ENCODE data around the gene RPL32.

RPL32 gene

DNA sequence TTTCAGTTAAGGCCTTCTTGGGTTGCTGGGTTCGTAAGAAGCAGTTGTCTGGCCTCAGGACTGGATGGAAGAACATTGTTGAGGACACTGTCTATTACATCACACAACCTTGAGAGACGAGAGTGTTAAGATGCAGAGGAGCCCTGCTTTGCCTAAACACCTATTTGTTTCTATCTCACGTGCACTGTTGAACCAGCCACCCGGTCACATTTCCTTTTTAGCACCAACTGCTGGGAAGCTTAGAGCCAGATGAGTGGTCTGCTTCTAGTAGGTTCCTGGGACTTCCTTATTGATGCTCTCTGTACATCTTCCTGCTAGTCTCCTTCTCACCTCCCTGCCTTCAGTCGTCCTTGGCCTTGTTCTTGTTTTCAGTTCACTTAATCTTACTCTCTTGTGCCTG lies 22.6 kb downstream of the RPL32 start:
- no peaks in the 10 kb centered on the region for H3K36me3 ChIP-seq (ENCODE audit: control insufficient read depth, insufficient read depth, low read length)
- H3K4me3 ChIP-seq (ENCODE audit: insufficient read depth, low read depth, low read length, poor library complexity, severe bottlenecking), result no peak overlapping the region
- DNase-seq, result no peak
- H3K27ac ChIP-seq (ENCODE audit: insufficient read depth, low read length, poor library complexity, severe bottlenecking), result no peak overlapping the region
- no peaks in the 10 kb centered on the region for H3K9me3 ChIP-seq (ENCODE audit: control insufficient read depth, low read length)
- no peaks in the 10 kb centered on the region for H3K27me3 ChIP-seq (replicated peaks; ENCODE audit: control insufficient read depth, insufficient read depth, low read length, poor library complexity, severe bottlenecking)
- no peaks in the 10 kb centered on the region for H3K4me1 ChIP-seq (ENCODE audit: control insufficient read depth, insufficient read depth, low read length, poor library complexity, severe bottlenecking)

DNA sequence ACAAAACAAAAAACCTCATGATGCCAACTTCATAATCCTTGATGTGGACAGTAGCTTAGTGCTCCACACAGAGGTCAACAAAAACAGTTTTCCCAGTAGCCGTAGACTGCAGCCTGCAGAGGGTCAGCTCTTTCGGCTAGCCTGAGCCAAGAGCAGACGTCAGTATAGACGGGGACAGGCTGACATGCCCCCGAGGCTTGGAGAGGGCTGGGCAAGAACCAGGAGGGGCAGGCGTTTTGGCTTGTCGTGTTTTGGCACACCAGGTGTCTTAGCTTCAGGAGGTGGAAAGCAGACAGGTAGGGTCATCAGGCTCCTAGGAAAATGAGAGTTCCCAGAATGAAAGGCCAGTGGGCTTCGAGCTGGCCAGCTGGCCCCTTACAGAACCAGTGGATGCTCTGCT lies 23.1 kb downstream of the RPL32 start:
- no peak overlapping the region for H3K27ac ChIP-seq (ENCODE audit: insufficient read depth, low read length, poor library complexity, severe bottlenecking)
- H3K4me3 ChIP-seq (ENCODE audit: insufficient read depth, low read depth, low read length, poor library complexity, severe bottlenecking), result no peak overlapping the region
- H3K9me3 ChIP-seq (ENCODE audit: control insufficient read depth, low read length), result no peaks in the 10 kb centered on the region
- no peak for DNase-seq
- no peaks in the 10 kb centered on the region for H3K36me3 ChIP-seq (ENCODE audit: control insufficient read depth, insufficient read depth, low read length)
- no peaks in the 10 kb centered on the region for H3K4me1 ChIP-seq (ENCODE audit: control insufficient read depth, insufficient read depth, low read length, poor library complexity, severe bottlenecking)
- H3K27me3 ChIP-seq (replicated peaks; ENCODE audit: control insufficient read depth, insufficient read depth, low read length, poor library complexity, severe bottlenecking), result no peaks in the 10 kb centered on the region

DNA sequence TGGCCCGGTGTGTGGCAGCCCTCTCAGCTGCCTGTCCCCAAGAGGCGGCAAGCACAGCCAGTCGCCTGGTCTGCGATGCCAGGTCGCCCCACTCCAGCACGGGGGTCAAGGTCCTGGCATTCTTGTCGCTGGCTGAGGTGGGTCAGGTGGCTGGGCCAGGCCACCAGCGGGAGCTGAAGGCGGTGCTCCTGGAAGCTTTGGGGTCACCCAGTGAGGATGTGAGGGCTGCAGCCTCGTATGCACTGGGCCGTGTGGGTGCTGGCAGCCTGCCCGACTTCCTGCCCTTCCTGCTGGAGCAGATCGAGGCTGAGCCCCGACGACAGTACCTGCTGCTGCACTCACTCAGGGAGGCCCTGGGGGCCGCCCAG lies 24.0 kb downstream of the RPL32 start:
- Histone ChIP-seq H3K27me3 (replicated peaks; ENCODE audit: control insufficient read depth, insufficient read depth, low read length, poor library complexity, severe bottlenecking) (no peaks in the 10 kb centered on the region), H3K36me3 (ENCODE audit: control insufficient read depth, insufficient read depth, low read length) (no peaks in the 10 kb centered on the region), H3K27ac (ENCODE audit: insufficient read depth, low read length, poor library complexity, severe bottlenecking) (no peak overlapping the region), H3K9me3 (ENCODE audit: control insufficient read depth, low read length) (no peaks in the 10 kb centered on the region), H3K4me3 (ENCODE audit: insufficient read depth, low read depth, low read length, poor library complexity, severe bottlenecking) (no peak overlapping the region), H3K4me1 (ENCODE audit: control insufficient read depth, insufficient read depth, low read length, poor library complexity, severe bottlenecking) (no peaks in the 10 kb centered on the region)
- no peak for DNase-seq

DNA sequence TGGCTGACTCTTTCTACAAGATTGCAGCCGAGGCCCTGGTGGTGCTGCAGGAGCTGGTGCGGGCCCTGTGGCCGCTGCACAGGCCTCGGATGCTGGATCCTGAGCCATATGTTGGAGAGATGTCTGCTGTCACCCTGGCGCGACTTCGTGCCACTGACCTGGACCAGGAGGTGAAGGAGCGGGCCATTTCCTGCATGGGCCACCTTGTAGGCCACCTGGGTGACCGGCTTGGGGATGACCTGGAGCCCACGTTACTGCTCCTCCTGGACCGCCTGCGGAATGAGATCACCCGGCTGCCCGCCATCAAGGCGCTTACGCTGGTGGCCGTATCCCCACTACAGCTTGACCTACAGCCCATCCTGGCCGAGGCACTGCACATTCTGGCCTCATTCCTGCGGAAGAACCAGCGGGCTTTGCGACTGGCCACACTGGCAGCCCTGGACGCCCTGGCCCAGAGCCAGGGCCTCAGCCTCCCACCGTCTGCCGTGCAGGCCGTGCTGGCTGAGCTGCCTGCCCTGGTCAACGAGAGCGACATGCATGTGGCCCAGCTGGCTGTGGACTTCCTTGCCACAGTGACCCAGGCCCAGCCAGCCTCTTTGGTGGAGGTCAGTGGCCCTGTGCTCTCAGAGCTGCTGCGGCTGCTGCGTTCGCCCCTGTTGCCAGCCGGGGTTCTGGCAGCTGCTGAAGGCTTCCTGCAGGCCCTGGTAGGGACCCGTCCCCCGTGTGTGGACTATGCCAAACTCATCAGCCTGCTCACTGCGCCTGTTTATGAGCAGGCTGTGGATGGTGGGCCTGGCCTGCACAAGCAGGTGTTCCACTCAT lies 24.6 kb downstream of the RPL32 start:
- H3K9me3 ChIP-seq (ENCODE audit: control insufficient read depth, low read length), result no peaks in the 10 kb centered on the region

DNA sequence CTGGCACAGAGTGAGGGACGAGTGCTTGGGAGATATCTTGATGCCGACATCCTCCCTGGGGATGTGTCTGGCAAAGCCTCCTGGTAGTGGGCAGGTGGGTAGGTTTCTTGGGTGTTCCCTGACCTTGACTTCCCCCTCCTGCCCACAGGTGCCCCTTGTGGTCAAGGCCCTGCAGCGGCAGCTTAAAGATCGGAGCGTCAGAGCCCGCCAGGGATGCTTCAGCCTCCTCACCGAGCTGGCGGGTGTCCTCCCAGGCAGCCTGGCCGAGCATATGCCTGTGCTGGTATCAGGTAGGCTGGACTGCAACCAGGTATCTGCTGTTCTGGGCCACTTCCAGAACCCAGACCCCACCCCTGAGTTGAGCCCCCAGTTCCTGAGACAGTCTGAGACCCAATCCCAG lies 25.6 kb downstream of the RPL32 start:
- Histone ChIP-seq H3K27ac (ENCODE audit: insufficient read depth, low read length, poor library complexity, severe bottlenecking) (no peak overlapping the region), H3K9me3 (ENCODE audit: control insufficient read depth, low read length) (no peaks in the 10 kb centered on the region), H3K4me1 (ENCODE audit: control insufficient read depth, insufficient read depth, low read length, poor library complexity, severe bottlenecking) (no peaks in the 10 kb centered on the region), H3K36me3 (ENCODE audit: control insufficient read depth, insufficient read depth, low read length) (no peaks in the 10 kb centered on the region), H3K27me3 (replicated peaks; ENCODE audit: control insufficient read depth, insufficient read depth, low read length, poor library complexity, severe bottlenecking) (no peaks in the 10 kb centered on the region), H3K4me3 (ENCODE audit: insufficient read depth, low read depth, low read length, poor library complexity, severe bottlenecking) (no peak overlapping the region)
- DNase-seq, result no peak

More for the DNA sequence above, 24.6 kb downstream of the RPL32 start:
- no peaks in the 10 kb centered on the region for H3K27me3 ChIP-seq (replicated peaks; ENCODE audit: control insufficient read depth, insufficient read depth, low read length, poor library complexity, severe bottlenecking)
- H3K27ac ChIP-seq (ENCODE audit: insufficient read depth, low read length, poor library complexity, severe bottlenecking), result no peak overlapping the region
- no peak overlapping the region for H3K4me3 ChIP-seq (ENCODE audit: insufficient read depth, low read depth, low read length, poor library complexity, severe bottlenecking)
- H3K4me1 ChIP-seq (ENCODE audit: control insufficient read depth, insufficient read depth, low read length, poor library complexity, severe bottlenecking), result no peaks in the 10 kb centered on the region
- no peaks in the 10 kb centered on the region for H3K36me3 ChIP-seq (ENCODE audit: control insufficient read depth, insufficient read depth, low read length)
- no peak for DNase-seq

DNA sequence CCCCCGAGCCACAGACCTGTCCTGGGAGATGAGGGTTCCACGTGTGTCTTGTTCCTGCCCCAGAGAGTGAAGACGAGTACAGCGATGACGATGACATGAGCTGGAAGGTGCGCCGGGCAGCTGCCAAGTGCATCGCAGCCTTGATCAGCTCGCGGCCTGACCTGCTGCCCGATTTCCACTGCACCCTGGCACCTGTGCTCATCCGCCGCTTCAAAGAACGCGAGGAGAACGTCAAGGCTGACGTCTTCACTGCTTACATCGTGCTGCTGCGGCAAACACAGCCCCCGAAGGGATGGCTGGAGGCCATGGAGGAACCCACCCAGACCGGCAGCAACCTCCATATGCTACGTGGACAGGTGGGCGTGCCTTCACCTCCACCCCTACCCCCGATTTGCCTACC lies 26.3 kb downstream of the RPL32 start:
- no peaks in the 10 kb centered on the region for H3K4me1 ChIP-seq (ENCODE audit: control insufficient read depth, insufficient read depth, low read length, poor library complexity, severe bottlenecking)
- no peak for DNase-seq
- no peaks in the 10 kb centered on the region for H3K9me3 ChIP-seq (ENCODE audit: control insufficient read depth, low read length)
- no peaks in the 10 kb centered on the region for H3K36me3 ChIP-seq (ENCODE audit: control insufficient read depth, insufficient read depth, low read length)
- no peaks in the 10 kb centered on the region for H3K27me3 ChIP-seq (replicated peaks; ENCODE audit: control insufficient read depth, insufficient read depth, low read length, poor library complexity, severe bottlenecking)
- H3K4me3 ChIP-seq (ENCODE audit: insufficient read depth, low read depth, low read length, poor library complexity, severe bottlenecking), result no peak overlapping the region
- H3K27ac ChIP-seq (ENCODE audit: insufficient read depth, low read length, poor library complexity, severe bottlenecking), result no peak overlapping the region

DNA sequence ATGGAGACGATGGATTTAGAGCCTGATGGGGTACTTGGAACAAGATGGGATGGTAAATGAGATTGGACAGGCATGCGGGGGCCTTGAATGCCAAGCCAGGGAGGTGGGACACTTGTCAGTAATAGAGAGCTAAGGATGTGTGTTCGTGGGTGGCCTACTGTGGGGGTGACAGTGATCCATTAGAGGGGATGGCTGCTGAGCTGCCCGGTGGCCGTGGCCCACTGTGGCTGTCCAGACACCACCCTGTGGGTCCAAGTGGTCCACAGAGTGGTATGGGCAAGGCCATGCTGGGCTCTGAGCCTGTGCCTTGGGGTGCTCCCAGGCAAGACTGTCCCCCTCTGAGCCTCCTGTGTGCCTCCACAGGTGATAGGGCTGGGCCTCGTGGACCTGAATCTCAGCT lies 27.4 kb downstream of the RPL32 start:
- no peak for DNase-seq
- Histone ChIP-seq H3K4me1 (ENCODE audit: control insufficient read depth, insufficient read depth, low read length, poor library complexity, severe bottlenecking) (peaks cover 4% of the 10 kb centered on the region), H3K9me3 (ENCODE audit: control insufficient read depth, low read length) (no peaks in the 10 kb centered on the region), H3K27ac (ENCODE audit: insufficient read depth, low read length, poor library complexity, severe bottlenecking) (no peak overlapping the region), H3K4me3 (ENCODE audit: insufficient read depth, low read depth, low read length, poor library complexity, severe bottlenecking) (no peak overlapping the region), H3K27me3 (replicated peaks; ENCODE audit: control insufficient read depth, insufficient read depth, low read length, poor library complexity, severe bottlenecking) (no peaks in the 10 kb centered on the region), H3K36me3 (ENCODE audit: control insufficient read depth, insufficient read depth, low read length) (no peaks in the 10 kb centered on the region)

DNA sequence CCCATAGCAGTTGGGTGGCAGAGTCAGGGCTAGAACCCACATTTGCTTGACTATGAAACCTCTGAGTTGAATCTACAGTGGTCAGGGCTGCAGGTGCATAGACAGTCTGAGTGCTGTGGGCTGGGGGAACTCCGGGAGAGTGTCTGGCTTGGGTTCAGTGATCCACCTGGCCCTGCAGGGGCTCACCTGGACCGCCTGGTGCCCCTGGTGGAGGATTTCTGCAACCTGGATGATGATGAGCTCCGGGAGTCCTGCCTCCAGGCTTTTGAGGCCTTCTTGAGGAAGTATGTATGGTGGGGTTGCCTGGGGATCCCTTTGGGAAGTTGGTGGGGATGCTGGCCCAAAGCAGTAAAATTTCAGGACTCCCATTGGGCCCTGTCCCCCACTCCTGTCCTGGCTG lies 28.6 kb downstream of the RPL32 start:
- H3K9me3 ChIP-seq (ENCODE audit: control insufficient read depth, low read length), result no peaks in the 10 kb centered on the region
- H3K4me3 ChIP-seq (ENCODE audit: insufficient read depth, low read depth, low read length, poor library complexity, severe bottlenecking), result no peak overlapping the region
- H3K4me1 ChIP-seq (ENCODE audit: control insufficient read depth, insufficient read depth, low read length, poor library complexity, severe bottlenecking), result peaks cover 4% of the 10 kb centered on the region
- no peaks in the 10 kb centered on the region for H3K36me3 ChIP-seq (ENCODE audit: control insufficient read depth, insufficient read depth, low read length)
- H3K27me3 ChIP-seq (replicated peaks; ENCODE audit: control insufficient read depth, insufficient read depth, low read length, poor library complexity, severe bottlenecking), result no peaks in the 10 kb centered on the region
- no peak overlapping the region for H3K27ac ChIP-seq (ENCODE audit: insufficient read depth, low read length, poor library complexity, severe bottlenecking)
- no peak for DNase-seq

DNA sequence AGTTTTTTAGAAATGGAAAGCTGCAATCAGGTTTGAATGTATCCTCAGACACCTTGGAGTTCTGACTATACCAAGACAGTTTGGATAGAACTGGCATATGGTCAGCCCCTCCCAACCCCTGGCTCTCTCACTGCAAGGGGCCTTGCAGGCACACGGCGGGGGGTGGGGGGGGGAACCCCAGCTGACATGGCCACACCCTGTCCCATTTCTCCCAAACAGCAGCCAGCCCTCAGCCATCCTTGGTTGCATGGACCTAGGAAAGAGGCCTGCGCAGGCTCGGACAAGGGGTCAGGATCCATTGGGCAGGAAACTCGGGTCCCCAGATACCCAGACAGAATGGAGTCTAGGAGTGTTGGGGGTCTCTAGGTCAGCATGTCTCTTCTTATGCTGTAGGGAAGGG lies 30.4 kb downstream of the RPL32 start:
- Histone ChIP-seq H3K9me3 (ENCODE audit: control insufficient read depth, low read length) (no peaks in the 10 kb centered on the region), H3K27me3 (replicated peaks; ENCODE audit: control insufficient read depth, insufficient read depth, low read length, poor library complexity, severe bottlenecking) (no peaks in the 10 kb centered on the region), H3K4me3 (ENCODE audit: insufficient read depth, low read depth, low read length, poor library complexity, severe bottlenecking) (no peak overlapping the region), H3K36me3 (ENCODE audit: control insufficient read depth, insufficient read depth, low read length) (no peaks in the 10 kb centered on the region), H3K4me1 (ENCODE audit: control insufficient read depth, insufficient read depth, low read length, poor library complexity, severe bottlenecking) (peaks cover 4% of the 10 kb centered on the region), H3K27ac (ENCODE audit: insufficient read depth, low read length, poor library complexity, severe bottlenecking) (peak overlapping the region; percentile 18)
- no peak for DNase-seq

DNA sequence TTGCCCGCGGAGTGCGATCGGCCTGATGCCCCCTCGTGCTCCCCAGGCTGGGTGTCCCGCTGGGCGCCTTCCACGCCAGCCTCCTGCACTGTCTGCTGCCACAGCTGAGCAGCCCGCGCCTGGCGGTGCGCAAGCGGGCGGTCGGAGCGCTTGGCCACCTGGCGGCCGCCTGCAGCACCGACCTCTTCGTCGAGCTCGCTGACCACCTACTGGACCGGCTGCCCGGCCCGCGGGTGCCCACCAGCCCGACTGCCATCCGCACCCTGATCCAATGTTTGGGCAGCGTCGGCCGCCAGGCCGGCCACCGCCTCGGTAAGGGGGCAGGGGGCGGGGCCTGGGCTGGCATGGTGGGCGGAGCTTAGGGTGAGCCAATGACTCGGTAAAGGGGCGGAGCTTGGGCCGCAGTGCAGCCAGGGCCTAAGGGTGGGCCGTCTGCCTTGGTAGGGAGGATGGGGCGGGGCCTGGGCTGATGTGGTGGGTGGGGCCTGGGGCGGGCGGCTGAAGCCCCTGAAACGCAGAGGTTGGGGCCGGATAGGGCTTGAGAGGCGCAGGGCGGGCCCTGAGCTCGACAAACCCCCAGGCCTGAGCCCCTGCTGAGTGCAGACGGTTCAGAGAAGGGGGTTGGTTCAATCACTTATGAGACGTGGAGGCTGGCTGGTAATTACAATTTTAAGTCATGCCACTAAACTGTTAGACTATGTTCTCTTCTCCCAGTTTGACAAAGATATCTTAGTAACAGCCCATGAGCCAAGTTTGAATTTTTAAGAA lies 31.2 kb downstream of the RPL32 start:
- H3K27me3 ChIP-seq (replicated peaks; ENCODE audit: control insufficient read depth, insufficient read depth, low read length, poor library complexity, severe bottlenecking), result no peaks in the 10 kb centered on the region
- peak overlapping the region; percentile 37 for H3K27ac ChIP-seq (ENCODE audit: insufficient read depth, low read length, poor library complexity, severe bottlenecking)
- no peaks in the 10 kb centered on the region for H3K36me3 ChIP-seq (ENCODE audit: control insufficient read depth, insufficient read depth, low read length)
- H3K4me1 ChIP-seq (ENCODE audit: control insufficient read depth, insufficient read depth, low read length, poor library complexity, severe bottlenecking), result peaks cover 4% of the 10 kb centered on the region
- H3K9me3 ChIP-seq (ENCODE audit: control insufficient read depth, low read length), result no peaks in the 10 kb centered on the region
- DNase-seq, result peak; percentile 87 to 94 (median 93)
- H3K4me3 ChIP-seq (ENCODE audit: insufficient read depth, low read depth, low read length, poor library complexity, severe bottlenecking), result peak overlapping the region; percentile 77

Data from effector memory CD4-positive, alpha-beta T cell (primary cell).